ENCODE measurements around the gene KCNH4. TPM values are rescaled to one million over a fixed set of nuclear protein-coding genes. Genes with fewer than 3 reads are reported as not detected.

Gene KCNH4
- total RNA-seq, 1 experiment from 2014 or later: 1.5 TPM

GRCh38 chr17:42181851-42182207 is 887 bp upstream of the KCNH4 start:
- no TSS peak for BruUV-seq (replicated peaks)
- Histone ChIP-seq H3K9me3 (ENCODE audit: control insufficient read depth, insufficient read depth, low read depth, low read length) (no peaks in the 10 kb centered on the region), H3K4me3 (ENCODE audit: low read depth in 2 of 2, low read length in 2 of 2) (no peak overlapping the region), H3K27ac (ENCODE audit: low read length) (peak overlapping the region; percentile 51; the same call in 1 of the 2 replicates), H3K4me1 (ENCODE audit: control insufficient read depth, insufficient read depth, low read length) (peaks cover 12% of the 10 kb centered on the region), H3K27me3 (ENCODE audit: control insufficient read depth, insufficient read depth, low read length) (no peaks in the 10 kb centered on the region), H3K36me3 (ENCODE audit: control insufficient read depth, insufficient read depth, low read length) (no peaks in the 10 kb centered on the region)
- ChIA-PET CTCF (no interaction called here), POLR2A (interaction anchor here (0.6 kb wide), 1 partner anchor 143 kb away, joined by 4 read pairs; no protein-coding TSS in a partner anchor)
- no peak for ATAC-seq
- in situ Hi-C loops (cut with HindIII; ENCODE audit: low pct_unique_long_range_greater_than_20kb, low sequenced_read_pairs): no loop called here
- intact Hi-C loops (cut with micrococcal nuclease; ENCODE audit: unreplicated experiment): no loop called here
- DNase-seq (ENCODE audit: low read depth, low spot score): no peak
- no peak for TF ChIP-seq POLR2AphosphoS5 (IDR thresholded peaks at IDR 0.05; ENCODE audit: low read depth, low read length)
- TF ChIP-seq SIN3A (IDR thresholded peaks at IDR 0.05; ENCODE audit: borderline replicate concordance, insufficient read depth, low read depth, low read length): no peak
- TF ChIP-seq TCF7L2 (IDR thresholded peaks at IDR 0.05; ENCODE audit: low read depth, low read length): no peak
- no peak for TF ChIP-seq CTCF (IDR thresholded peaks at IDR 0.05)
- TF ChIP-seq REST (IDR thresholded peaks at IDR 0.05; ENCODE audit: insufficient read depth in 1 of 2, low read depth in 2 of 2, low read length in 1 of 2): no peak

- Histone ChIP-seq H3K4me3 (ENCODE audit: low read depth in 2 of 2, low read length in 2 of 2) (peak overlapping the region; percentile 52 to 61), H3K9me3 (ENCODE audit: control insufficient read depth, insufficient read depth, low read depth, low read length) (no peaks in the 10 kb centered on the region), H3K27me3 (ENCODE audit: control insufficient read depth, insufficient read depth, low read length) (no peaks in the 10 kb centered on the region), H3K27ac (ENCODE audit: low read length) (no peak overlapping the region), H3K4me1 (ENCODE audit: control insufficient read depth, insufficient read depth, low read length) (peaks cover 12% of the 10 kb centered on the region), H3K36me3 (ENCODE audit: control insufficient read depth, insufficient read depth, low read length) (no peaks in the 10 kb centered on the region)
- POLR2A ChIA-PET: interaction anchor here (0.6 kb wide), 1 partner anchor 250 kb away, joined by 4 read pairs; the partner anchor contains the start of gene ODAD4
- no peak for TF ChIP-seq SIN3A (IDR thresholded peaks at IDR 0.05; ENCODE audit: borderline replicate concordance, insufficient read depth, low read depth, low read length)
- no peak for TF ChIP-seq REST (IDR thresholded peaks at IDR 0.05; ENCODE audit: insufficient read depth in 1 of 2, low read depth in 2 of 2, low read length in 1 of 2)
- TF ChIP-seq CTCF (IDR thresholded peaks at IDR 0.05): no peak
- no peak for TF ChIP-seq TCF7L2 (IDR thresholded peaks at IDR 0.05; ENCODE audit: low read depth, low read length)
- TF ChIP-seq POLR2AphosphoS5 (IDR thresholded peaks at IDR 0.05; ENCODE audit: low read depth, low read length): no peak
- intact Hi-C loops (cut with micrococcal nuclease; ENCODE audit: unreplicated experiment): no loop called here
- DNase-seq (ENCODE audit: low read depth, low spot score): no peak
- CTCF ChIA-PET: interaction anchor here (0.6 to 1.2 kb wide), 2 partner anchors 66 to 200 kb away, joined by 3 read pairs; no protein-coding TSS in a partner anchor
- no peak for ATAC-seq
- no TSS peak for BruUV-seq (replicated peaks)
- in situ Hi-C loops (cut with HindIII; ENCODE audit: low pct_unique_long_range_greater_than_20kb, low sequenced_read_pairs): no loop called here
Observed at GRCh38 chr17:42180411-42180921, 476 bp downstream of the KCNH4 start.

Measured in Panc1 (cell line).